CD4-positive, CD25-positive, alpha-beta regulatory T cell (primary cell): ENCODE measurements around the gene CDH13. TPM values are rescaled to one million over a fixed set of nuclear protein-coding genes. Genes with fewer than 3 reads are reported as not detected.

Source experiments
- ATAC-seq, 2 donors: fragments of 150-1000 bp; cut with Tn5 transposase; one replicate each; pipeline ENCODE4 v1.10.0; 2021; ENCODE audit warnings: low read depth in 2 of 2, moderate number of reproducible peaks in 2 of 2, moderate library complexity in 1 of 2
- DNase-seq, 3 donors: peaks; one replicate each; pipeline versions ENCODE4 v3.0.0 to v3.0.0-alpha.2; 2012 to 2022; ENCODE audit warnings: mixed read lengths in 1 of 3
- H3K27ac ChIP-seq: one replicate; pipeline ENCODE4 v1.7.0; 2013; ENCODE audit warnings: mild to moderate bottlenecking, low read length; ENCODE audit not compliant: insufficient read depth, poor library complexity, severe bottlenecking
- H3K27me3 ChIP-seq: one replicate; pipeline ENCODE4 v1.7.0; 2013; ENCODE audit warnings: low read length; ENCODE audit not compliant: control insufficient read depth, insufficient read depth
- H3K36me3 ChIP-seq: one replicate; pipeline ENCODE4 v1.7.0; 2013; ENCODE audit warnings: mild to moderate bottlenecking, low read length, moderate library complexity; ENCODE audit not compliant: control insufficient read depth, insufficient read depth
- H3K4me1 ChIP-seq: 2 replicates; pipeline ENCODE4 v1.7.0; 2013; ENCODE audit warnings: mild to moderate bottlenecking, low read length; ENCODE audit not compliant: insufficient read depth, control insufficient read depth, poor library complexity, severe bottlenecking
- H3K4me3 ChIP-seq: one replicate; pipeline ENCODE4 v1.7.0; 2013; ENCODE audit warnings: low read depth, mild to moderate bottlenecking, low read length, moderate library complexity
- H3K9me3 ChIP-seq, 2 experiments: 1 replicate in 1 of 2; 2 replicates in 1 of 2; pipeline ENCODE4 v1.7.0; 2013; ENCODE audit warnings: low read length in 2 of 2, mild to moderate bottlenecking in 1 of 2, moderate library complexity in 1 of 2; ENCODE audit not compliant: control insufficient read depth in 2 of 2
- H3K27ac Mint-ChIP-seq, 3 donors: one replicate each; pipeline ENCODE4 v1.8.0; 2020 to 2022; ENCODE audit warnings: mild to moderate bottlenecking in 3 of 3, mixed read lengths in 3 of 3, moderate library complexity in 2 of 3
- H3K27me3 Mint-ChIP-seq: one replicate; pipeline ENCODE4 v1.8.0; 2022; ENCODE audit warnings: mild to moderate bottlenecking, mixed read lengths
- H3K36me3 Mint-ChIP-seq: one replicate; pipeline ENCODE4 v1.8.0; 2020; ENCODE audit warnings: mixed read lengths
- H3K4me1 Mint-ChIP-seq, 4 donors: one replicate each; pipeline ENCODE4 v1.8.0; 2020 to 2022; ENCODE audit warnings: mixed read lengths in 4 of 4, mild to moderate bottlenecking in 1 of 4
- H3K4me3 Mint-ChIP-seq, 4 donors: one replicate each; pipeline ENCODE4 v1.8.0; 2020 to 2022; ENCODE audit warnings: mild to moderate bottlenecking in 4 of 4, mixed read lengths in 4 of 4, moderate library complexity in 3 of 4
- H3K9me3 Mint-ChIP-seq, 7 donors: one replicate each; pipeline ENCODE4 v1.8.0; 2020 to 2022; ENCODE audit warnings: mixed read lengths in 7 of 7, mild to moderate bottlenecking in 3 of 7, moderate library complexity in 2 of 7
- polyA plus RNA-seq, 4 donors: library from polyadenylated mRNA; unstranded; fragments of 300-500 nt; fragmentation: Illumina TruSeq; gene quantifications; one replicate each; pipeline ENCODE4 v1.2.3, GENCODE V29; 2021
- total RNA-seq: library from RNA; stranded (reverse); gene quantifications from one replicate; pipeline ENCODE4 v1.2.3, GENCODE V29; 2022

CDH13 gene
- total and polyA plus RNA-seq, 5 donors from 2014 or later: not detected

DNA sequence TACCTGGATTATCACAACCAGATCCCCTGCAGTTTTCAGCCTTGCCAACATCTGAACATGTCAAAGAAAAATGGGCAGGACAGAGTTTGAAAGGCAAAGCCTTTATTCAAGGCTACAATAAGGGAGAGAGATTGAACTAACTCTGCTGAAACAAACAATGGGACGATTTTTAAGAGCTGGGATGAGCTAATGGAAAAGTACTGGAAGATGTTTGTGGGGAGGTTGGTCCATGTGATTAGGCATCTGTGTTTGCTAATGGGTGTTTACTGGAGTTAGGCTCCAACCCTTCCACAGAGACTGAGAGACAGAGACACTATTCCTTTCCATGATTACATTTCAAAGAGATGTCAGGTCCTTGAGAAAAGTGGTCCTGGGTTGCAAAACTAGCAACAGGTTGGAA, 1146.0 kb downstream of the CDH13 start:
- H3K4me1 ChIP-seq: no peaks in the 10 kb centered on the region
- H3K9me3 ChIP-seq: no peaks in the 10 kb centered on the region
- H3K36me3 ChIP-seq: no peaks in the 10 kb centered on the region
- H3K27ac ChIP-seq: no peak overlapping the region
- ATAC-seq (no peak), DNase-seq (no peak)
- H3K27me3 ChIP-seq: peaks cover 3% of the 10 kb centered on the region
- Mint-ChIP-seq H3K27me3 (peaks cover 6% of the 10 kb centered on the region), H3K36me3 (no peaks in the 10 kb centered on the region), H3K27ac (no peak overlapping the region), H3K9me3 (peaks cover 0 to 4% (median 0%) of the 10 kb centered on the region in 7 donors), H3K4me1 (peaks cover 0 to 5% (median 0%) of the 10 kb centered on the region in 4 donors), H3K4me3 (no peak overlapping the region)
- no peak overlapping the region for H3K4me3 ChIP-seq

DNA sequence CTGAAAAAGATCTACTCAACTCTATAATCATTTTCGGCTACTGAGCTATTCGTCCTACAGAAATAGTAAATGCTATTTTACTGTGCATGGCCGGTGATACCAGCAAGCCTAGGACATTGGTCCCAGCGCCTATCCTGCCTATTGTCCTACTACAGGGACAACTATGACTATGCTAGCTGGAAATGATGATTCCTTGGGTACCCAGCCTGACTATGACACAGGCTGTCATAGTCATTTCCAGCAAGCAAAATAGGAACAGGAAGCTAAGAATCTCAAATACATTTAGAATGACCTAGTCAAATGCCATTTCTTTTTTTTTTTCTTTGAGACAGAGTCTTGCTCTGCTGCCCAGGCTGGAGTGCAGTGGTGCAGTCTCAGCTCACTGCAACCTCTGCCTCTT, 1147.3 kb downstream of the CDH13 start:
- Mint-ChIP-seq H3K9me3 (peaks cover 0 to 4% (median 0%) of the 10 kb centered on the region in 7 donors), H3K4me3 (no peak overlapping the region), H3K27me3 (peaks cover 14% of the 10 kb centered on the region), H3K4me1 (peaks cover 0 to 5% (median 0%) of the 10 kb centered on the region in 4 donors), H3K27ac (no peak overlapping the region), H3K36me3 (no peaks in the 10 kb centered on the region)
- H3K27ac ChIP-seq: no peak overlapping the region
- H3K4me3 ChIP-seq: no peak overlapping the region
- ATAC-seq: no peak
- H3K36me3 ChIP-seq: no peaks in the 10 kb centered on the region
- DNase-seq: no peak
- H3K9me3 ChIP-seq: no peaks in the 10 kb centered on the region
- H3K27me3 ChIP-seq: peaks cover 1% of the 10 kb centered on the region
- no peaks in the 10 kb centered on the region for H3K4me1 ChIP-seq

DNA sequence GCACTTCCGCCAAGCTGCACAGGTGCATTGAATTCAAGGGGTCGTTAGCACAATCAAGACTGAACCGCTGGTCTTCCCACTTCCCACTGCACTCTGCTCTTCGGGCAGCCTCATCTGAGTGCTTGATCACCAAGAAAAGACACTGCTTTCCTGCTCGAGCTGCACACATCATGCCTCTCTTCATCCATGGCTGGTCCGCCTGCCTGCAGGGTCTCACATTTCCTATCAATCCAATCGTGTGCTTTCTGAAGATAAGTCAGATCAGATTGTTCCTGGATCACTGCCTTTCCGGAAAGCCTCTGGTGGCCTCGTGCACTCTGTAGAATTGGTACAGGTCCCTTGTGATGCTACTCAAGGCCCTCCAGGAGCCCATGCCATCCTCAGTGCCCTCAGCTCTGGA, 1150.2 kb downstream of the CDH13 start:
- Mint-ChIP-seq H3K36me3 (no peaks in the 10 kb centered on the region), H3K27me3 (peaks cover 14% of the 10 kb centered on the region), H3K9me3 (peaks cover 0 to 4% (median 0%) of the 10 kb centered on the region in 7 donors), H3K4me3 (no peak overlapping the region), H3K4me1 (no peaks in the 10 kb centered on the region), H3K27ac (no peak overlapping the region)
- DNase-seq: no peak
- H3K36me3 ChIP-seq: no peaks in the 10 kb centered on the region
- H3K27me3 ChIP-seq: peaks cover 3% of the 10 kb centered on the region
- no peak overlapping the region for H3K4me3 ChIP-seq
- no peaks in the 10 kb centered on the region for H3K4me1 ChIP-seq
- no peak overlapping the region for H3K27ac ChIP-seq
- no peaks in the 10 kb centered on the region for H3K9me3 ChIP-seq
- ATAC-seq: no peak

DNA sequence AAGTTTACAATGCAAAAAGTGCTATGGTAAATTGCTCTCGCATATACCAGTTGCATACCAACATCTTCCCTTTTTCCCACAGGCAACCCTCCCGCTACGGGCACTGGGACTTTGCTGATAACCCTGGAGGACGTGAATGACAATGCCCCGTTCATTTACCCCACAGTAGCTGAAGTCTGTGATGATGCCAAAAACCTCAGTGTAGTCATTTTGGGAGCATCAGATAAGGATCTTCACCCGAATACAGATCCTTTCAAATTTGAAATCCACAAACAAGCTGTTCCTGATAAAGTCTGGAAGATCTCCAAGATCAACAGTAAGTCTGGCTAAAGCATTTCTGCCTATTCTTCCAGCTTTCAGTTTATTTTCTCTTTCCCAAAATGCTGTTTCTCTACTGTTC, 1153.1 kb downstream of the CDH13 start:
- DNase-seq (no peak), ATAC-seq (no peak)
- H3K4me1 ChIP-seq: no peaks in the 10 kb centered on the region
- Mint-ChIP-seq H3K4me3 (no peak overlapping the region), H3K9me3 (peaks cover 0 to 4% (median 0%) of the 10 kb centered on the region in 7 donors), H3K27ac (no peak overlapping the region), H3K27me3 (peaks cover 22% of the 10 kb centered on the region), H3K36me3 (no peaks in the 10 kb centered on the region), H3K4me1 (no peaks in the 10 kb centered on the region)
- peaks cover 3% of the 10 kb centered on the region for H3K27me3 ChIP-seq
- no peaks in the 10 kb centered on the region for H3K36me3 ChIP-seq
- no peaks in the 10 kb centered on the region for H3K9me3 ChIP-seq
- no peak overlapping the region for H3K27ac ChIP-seq
- no peak overlapping the region for H3K4me3 ChIP-seq

DNA sequence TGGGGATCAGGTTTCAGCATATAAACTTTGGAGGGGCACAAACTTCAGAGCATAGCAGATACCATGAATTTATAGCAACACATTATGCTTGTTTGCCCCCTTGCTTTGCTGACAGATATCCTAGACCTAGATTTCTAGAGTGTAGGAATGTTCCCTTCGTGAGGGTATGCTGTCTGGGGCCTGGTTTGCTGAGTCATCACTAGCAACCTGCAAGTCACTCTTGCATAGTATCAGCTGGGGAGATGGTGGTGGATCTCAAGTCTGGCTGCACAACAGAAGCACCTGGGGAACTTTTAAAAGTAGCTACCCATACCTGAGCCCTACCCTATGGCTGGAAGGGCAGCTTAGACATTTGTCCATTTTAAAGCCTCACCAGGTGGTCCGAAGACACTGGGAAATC, 1158.7 kb downstream of the CDH13 start:
- ATAC-seq (no peak), DNase-seq (no peak)
- Histone ChIP-seq H3K27ac (no peak overlapping the region), H3K4me3 (no peak overlapping the region), H3K27me3 (peaks cover 2% of the 10 kb centered on the region), H3K36me3 (no peaks in the 10 kb centered on the region), H3K4me1 (no peaks in the 10 kb centered on the region), H3K9me3 (no peaks in the 10 kb centered on the region)
- H3K27ac Mint-ChIP-seq: no peak overlapping the region
- H3K9me3 Mint-ChIP-seq: no peaks in the 10 kb centered on the region
- no peaks in the 10 kb centered on the region for H3K4me1 Mint-ChIP-seq
- no peak overlapping the region for H3K4me3 Mint-ChIP-seq
- H3K27me3 Mint-ChIP-seq: peaks cover 8% of the 10 kb centered on the region
- no peaks in the 10 kb centered on the region for H3K36me3 Mint-ChIP-seq

DNA sequence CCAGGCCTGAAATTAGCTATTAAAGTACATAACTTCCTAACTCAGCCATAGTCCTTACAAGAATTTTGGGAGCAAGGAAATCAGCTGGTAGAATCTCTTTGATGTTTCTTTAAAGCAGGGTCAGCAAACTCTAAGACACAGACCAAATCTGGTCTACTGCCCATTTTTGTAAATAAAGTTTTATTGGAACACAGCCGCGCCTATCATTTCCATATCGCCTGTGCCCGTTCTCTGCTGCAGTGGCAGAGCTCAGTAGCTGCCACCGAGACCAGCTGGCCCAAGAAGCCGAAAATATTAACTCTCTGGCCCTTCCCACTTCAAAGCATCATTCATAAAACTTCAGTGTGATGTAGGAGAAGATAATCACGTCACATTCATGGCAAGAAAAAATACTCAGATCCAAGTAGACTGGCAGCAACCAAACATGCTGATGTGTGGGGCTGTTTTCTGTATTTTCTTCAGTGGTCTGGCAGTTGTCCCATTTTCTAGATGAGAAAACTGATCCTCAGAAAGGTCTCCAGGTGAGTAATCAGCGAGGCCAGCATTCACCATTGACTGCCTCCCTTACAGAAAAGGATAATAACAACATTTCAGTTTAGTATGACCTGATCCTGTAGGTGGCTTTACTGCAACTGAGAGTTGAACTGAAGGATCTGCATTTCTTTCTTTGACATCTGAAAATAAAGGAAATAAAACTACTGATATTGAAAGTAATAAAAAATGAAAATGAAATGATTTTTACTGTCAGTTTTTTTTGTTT, 1163.1 kb downstream of the CDH13 start:
- H3K4me3 ChIP-seq: no peak overlapping the region
- peaks cover 0 to 1% (median 0%) of the 10 kb centered on the region in 7 donors for H3K9me3 Mint-ChIP-seq
- H3K4me1 Mint-ChIP-seq: peaks cover 0 to 6% (median 5%) of the 10 kb centered on the region in 4 donors
- H3K27me3 Mint-ChIP-seq: no peaks in the 10 kb centered on the region
- no peak for ATAC-seq
- H3K4me3 Mint-ChIP-seq: no peak overlapping the region
- H3K27ac Mint-ChIP-seq: no peak overlapping the region
- no peak overlapping the region for H3K27ac ChIP-seq
- no peaks in the 10 kb centered on the region for H3K4me1 ChIP-seq
- H3K36me3 ChIP-seq: no peaks in the 10 kb centered on the region
- H3K36me3 Mint-ChIP-seq: no peaks in the 10 kb centered on the region
- H3K27me3 ChIP-seq: no peaks in the 10 kb centered on the region
- no peaks in the 10 kb centered on the region for H3K9me3 ChIP-seq
- no peak for DNase-seq

DNA sequence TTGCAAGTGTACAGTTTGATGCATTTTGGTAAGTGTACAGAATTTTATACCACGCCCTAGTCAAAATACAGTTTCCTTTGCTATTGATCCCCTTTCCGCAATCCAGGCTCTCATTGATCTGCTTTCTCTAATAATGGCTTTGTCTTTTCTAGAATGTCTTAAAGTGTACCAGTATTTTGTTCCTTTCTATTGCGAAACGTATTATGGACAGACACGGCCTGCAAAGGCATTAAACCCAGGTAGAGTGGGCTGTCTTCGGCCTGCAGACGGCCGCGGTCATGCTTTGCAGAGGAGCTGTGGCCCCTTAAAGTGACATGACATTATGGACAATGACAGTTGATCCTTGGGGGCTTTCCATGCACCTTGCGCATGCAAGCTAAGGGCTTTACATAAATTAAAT, 1165.1 kb downstream of the CDH13 start:
- Histone ChIP-seq H3K27ac (no peak overlapping the region), H3K4me1 (no peaks in the 10 kb centered on the region)

DNA sequence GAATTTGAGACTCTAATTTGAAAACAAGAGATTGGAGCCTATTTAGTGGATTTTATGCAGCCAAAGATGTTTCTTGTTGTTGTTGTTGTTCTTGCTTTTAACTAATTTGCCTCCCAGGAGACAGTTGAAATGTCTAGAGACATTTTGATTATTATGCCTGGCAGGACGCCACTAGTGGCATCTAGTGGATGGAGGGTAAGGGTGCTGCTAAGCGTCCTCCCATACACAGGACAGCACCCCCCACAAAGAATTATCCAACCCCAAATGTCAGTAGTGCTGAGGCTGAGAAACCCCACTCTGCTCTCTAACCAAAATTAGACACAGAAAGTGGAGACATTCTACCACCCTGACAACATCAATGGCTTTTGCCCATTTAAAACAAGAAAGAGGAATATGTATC, 1165.6 kb downstream of the CDH13 start:
- DNase-seq: no peak
- Mint-ChIP-seq H3K4me3 (no peak overlapping the region), H3K4me1 (peaks cover 0 to 6% (median 5%) of the 10 kb centered on the region in 4 donors), H3K27me3 (peaks cover 4% of the 10 kb centered on the region), H3K27ac (no peak overlapping the region), H3K36me3 (no peaks in the 10 kb centered on the region), H3K9me3 (peaks cover 0 to 1% (median 0%) of the 10 kb centered on the region in 7 donors)
- Histone ChIP-seq H3K4me3 (no peak overlapping the region), H3K36me3 (no peaks in the 10 kb centered on the region), H3K4me1 (no peaks in the 10 kb centered on the region), H3K27ac (no peak overlapping the region), H3K9me3 (no peaks in the 10 kb centered on the region), H3K27me3 (peaks cover 3% of the 10 kb centered on the region)
- ATAC-seq: no peak

More for the DNA sequence above, 1165.1 kb downstream of the CDH13 start:
- Histone ChIP-seq H3K9me3 (no peaks in the 10 kb centered on the region), H3K27me3 (peaks cover 3% of the 10 kb centered on the region), H3K36me3 (no peaks in the 10 kb centered on the region), H3K4me3 (no peak overlapping the region)
- Mint-ChIP-seq H3K36me3 (no peaks in the 10 kb centered on the region), H3K9me3 (peaks cover 0 to 1% (median 0%) of the 10 kb centered on the region in 7 donors), H3K27me3 (peaks cover 3% of the 10 kb centered on the region), H3K4me3 (no peak overlapping the region), H3K4me1 (peaks cover 0 to 6% (median 5%) of the 10 kb centered on the region in 4 donors), H3K27ac (no peak overlapping the region)
- no peak for ATAC-seq
- DNase-seq: no peak
